Keratinocyte (primary cell): ENCODE data around the gene RASAL3.
"Not testable (repeated sequence)": the region's sequence is repeated elsewhere in the genome, so short reads cannot be mapped to it uniquely, and the experiment has no call there.

Experiments used
- EZH2 ChIP-seq: IDR thresholded peaks from one replicate; pipeline ENCODE4 v1.6.1; 2012; ENCODE audit warnings: inconsistent platforms, mild to moderate bottlenecking, low read length, moderate library complexity
- TF ChIP-seq, protein P1 (sequence below), 3 experiments: IDR thresholded peaks in 1 of 3; conservative IDR thresholded peaks in 1 of 3; optimal IDR thresholded peaks in 1 of 3; 2 replicates in 2 of 3; 3 replicates in 1 of 3; pipeline versions ENCODE3 to v1.5.1; 2011; ENCODE audit warnings: low read length in 3 of 3, mild to moderate bottlenecking in 3 of 3, moderate library complexity in 2 of 3, control low read depth in 1 of 3, inconsistent platforms in 1 of 3; ENCODE audit not compliant: insufficient read depth in 2 of 3; ENCODE audit errors: extremely low read depth in 1 of 3

DNA sequence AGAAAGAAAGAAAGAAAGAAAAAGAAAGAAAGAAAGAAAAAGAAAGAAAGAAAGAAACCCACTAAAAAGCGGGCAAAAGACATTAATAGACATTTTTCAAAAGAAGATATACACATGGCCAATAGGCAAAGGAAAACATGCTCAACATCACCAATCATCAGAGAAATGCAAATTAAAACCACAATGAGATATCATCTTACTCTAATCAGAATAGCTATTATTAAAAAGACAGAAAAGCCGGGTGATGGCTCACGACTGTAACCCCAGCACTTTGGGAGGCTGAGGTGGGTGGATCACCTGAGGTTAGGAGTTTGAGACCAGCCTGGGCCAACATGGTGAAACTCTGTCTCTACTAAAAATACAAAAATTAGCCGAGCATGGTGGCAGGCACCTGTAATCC lies 9.5 kb upstream of the RASAL3 start:
- TF ChIP-seq, protein P1, sequence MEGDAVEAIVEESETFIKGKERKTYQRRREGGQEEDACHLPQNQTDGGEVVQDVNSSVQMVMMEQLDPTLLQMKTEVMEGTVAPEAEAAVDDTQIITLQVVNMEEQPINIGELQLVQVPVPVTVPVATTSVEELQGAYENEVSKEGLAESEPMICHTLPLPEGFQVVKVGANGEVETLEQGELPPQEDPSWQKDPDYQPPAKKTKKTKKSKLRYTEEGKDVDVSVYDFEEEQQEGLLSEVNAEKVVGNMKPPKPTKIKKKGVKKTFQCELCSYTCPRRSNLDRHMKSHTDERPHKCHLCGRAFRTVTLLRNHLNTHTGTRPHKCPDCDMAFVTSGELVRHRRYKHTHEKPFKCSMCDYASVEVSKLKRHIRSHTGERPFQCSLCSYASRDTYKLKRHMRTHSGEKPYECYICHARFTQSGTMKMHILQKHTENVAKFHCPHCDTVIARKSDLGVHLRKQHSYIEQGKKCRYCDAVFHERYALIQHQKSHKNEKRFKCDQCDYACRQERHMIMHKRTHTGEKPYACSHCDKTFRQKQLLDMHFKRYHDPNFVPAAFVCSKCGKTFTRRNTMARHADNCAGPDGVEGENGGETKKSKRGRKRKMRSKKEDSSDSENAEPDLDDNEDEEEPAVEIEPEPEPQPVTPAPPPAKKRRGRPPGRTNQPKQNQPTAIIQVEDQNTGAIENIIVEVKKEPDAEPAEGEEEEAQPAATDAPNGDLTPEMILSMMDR (optimal IDR thresholded peaks at IDR 0.05 in 1 of 3, IDR thresholded peaks at IDR 0.05 in 1 of 3, conservative IDR thresholded peaks at IDR 0.05 in 1 of 3; ENCODE audit: extremely low read depth in 1 of 3, insufficient read depth in 2 of 3, low read length in 3 of 3) = not testable (repeated sequence)
- not testable (repeated sequence) for TF ChIP-seq EZH2
